Activated T-cell treated with anti-CD3 and anti-CD28 coated beads, Interleukin-2, amount 50 U/mL, for 48 hours (primary cell): ENCODE results near the gene PKDREJ.
"Not testable (repeated sequence)": the region's sequence is repeated elsewhere in the genome, so short reads cannot be mapped to it uniquely, and the experiment has no call there.

ENCODE experiments used
- DNase-seq, 2 experiments: peaks; one replicate each; pipeline ENCODE4 v3.0.0-alpha.2; 2020

The PKDREJ gene

DNA sequence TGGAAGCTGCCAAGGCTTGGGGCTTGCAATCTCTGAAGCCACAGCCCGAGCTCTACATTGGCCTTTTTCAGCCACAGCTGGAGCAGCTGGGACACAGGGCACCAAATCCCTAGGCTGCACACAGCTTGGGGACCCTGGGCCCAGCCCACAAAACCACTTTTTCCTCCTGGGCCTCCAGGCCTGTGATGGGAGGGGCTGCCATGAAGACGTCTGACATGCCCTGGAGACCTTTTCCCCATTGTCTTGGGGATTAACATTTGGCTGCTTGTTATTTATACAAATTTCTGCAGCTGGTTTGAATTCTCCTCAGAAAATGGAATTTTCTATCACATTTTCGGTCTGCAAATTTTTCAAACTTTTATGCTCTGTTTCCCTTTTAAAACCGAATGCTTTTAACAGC is 2.5 kb upstream of the PKDREJ start:
- not testable (repeated sequence) for DNase-seq

DNA sequence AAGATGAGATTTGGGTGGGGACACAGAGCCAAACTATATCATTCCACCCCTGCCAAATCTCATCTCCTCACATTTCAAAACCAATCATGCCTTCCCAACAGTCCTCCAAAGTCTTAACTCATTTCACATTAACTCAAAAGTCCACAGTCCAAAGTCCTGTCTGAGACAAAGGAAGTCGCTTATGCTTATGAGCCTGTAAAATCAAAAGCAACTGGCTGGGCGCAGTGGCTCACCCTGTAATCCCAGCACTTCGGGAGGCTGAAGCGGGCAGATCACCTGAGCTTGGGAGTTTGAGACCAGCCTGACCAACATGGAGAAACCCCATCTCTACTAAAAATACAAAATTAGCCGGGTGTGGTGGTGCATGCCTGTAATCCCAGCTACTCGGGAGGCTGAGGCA is 1.4 kb upstream of the PKDREJ start:
- not testable (repeated sequence) for DNase-seq

DNA sequence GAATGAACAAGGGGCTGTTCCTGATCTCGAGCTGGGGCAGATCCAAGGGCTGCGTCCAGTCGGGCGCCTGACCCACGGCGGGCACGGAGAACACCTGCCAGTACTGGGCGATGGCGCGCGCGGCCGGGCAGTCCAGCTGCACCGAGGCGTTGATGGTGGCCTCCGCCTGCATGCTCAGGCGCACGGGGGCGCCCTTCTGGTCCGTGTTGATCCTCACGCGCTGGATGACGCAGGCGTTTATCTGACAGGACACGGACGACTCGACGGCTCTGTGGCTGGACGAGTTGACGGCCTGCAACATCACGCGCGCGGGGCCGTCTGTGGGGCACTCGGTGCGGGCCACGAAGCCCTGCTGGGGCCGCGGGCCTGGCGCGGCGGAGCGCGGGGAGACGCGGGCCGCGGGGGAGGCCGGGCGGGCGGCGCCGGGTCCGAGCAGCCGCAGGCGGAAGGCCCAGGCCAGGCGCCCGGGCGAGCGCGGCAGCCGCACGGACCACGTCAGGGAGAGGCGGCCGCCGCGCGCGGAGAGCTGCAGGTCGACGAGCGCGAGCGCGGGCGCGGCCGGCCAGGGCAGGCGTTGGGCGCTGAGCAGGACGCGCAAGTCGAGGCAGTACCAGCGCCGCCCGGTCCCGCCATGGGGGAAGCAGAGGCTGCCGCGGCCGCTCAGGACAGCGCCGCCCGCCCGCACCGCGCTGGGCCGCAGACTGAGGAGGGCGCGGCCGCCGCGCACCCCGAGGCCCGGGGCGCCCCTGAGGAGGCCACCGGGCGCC is 511 bp downstream of the PKDREJ start:
- DNase-seq, result peak; percentile 46 to 62

DNA sequence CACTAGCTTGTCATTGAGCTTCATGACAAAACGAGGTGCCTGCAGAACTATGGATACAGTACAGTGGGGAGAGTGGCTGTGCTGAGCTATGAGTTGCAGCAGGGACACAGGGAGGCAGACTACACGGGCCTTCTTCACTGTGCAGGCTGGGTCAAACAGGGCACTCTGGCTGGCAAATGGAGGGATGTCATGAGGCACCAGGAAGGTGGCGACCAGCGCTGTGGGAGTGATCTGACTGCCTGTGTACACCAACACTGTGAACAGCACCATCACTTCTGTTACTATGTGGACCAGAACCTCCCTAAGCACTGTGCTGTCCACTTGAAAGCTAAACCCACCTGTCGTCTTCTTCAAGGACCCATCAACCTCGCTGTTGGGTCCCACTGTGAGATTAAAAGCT is 3.1 kb downstream of the PKDREJ start:
- DNase-seq, result no peak

DNA sequence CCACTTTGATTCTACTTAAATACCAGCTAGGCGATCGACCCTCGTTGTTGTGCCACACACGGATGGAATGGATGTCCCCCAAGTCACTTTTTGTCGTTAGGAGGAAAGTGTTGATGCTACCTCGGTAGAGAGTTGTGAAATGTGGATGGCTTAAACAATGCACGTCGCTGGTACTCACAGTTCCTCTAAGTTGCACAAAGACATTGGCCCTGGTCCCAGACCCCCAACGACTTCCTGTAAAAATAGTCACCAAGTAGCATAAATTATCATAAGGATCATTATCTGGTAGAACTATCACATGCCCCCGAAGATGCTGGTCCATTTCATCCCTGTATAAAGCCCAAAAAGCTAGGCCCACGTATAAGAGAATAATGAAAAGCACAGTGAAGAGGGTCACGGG is 3.8 kb downstream of the PKDREJ start:
- DNase-seq, result no peak

DNA sequence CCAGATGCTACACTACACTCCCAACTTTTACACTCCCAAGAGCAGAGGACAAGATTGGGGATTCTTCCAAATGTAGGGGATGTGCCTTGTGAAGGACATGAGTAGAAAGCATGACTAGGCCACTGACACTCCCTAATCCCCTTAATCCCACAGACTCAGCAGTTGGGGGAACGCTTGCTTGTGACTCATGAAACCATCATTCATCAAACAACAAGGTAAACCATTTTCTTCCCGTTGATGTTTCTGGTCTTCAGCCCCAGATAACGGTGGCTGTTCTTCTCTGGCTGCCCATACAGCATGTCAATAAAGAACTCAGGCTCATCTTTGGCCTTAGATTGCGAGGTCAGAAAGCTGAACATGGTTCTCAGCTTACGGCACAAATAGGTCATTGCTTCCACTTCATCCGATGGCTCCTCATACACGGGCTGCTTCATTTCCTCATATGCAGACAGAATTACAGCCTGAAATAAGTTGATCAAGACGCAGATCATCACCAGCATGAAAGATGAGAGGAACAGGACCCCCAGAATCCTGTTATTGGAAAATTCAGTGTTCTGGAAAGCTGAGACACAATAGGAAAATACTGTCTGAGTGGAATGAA is 6.7 kb downstream of the PKDREJ start:
- DNase-seq, result no peak

DNA sequence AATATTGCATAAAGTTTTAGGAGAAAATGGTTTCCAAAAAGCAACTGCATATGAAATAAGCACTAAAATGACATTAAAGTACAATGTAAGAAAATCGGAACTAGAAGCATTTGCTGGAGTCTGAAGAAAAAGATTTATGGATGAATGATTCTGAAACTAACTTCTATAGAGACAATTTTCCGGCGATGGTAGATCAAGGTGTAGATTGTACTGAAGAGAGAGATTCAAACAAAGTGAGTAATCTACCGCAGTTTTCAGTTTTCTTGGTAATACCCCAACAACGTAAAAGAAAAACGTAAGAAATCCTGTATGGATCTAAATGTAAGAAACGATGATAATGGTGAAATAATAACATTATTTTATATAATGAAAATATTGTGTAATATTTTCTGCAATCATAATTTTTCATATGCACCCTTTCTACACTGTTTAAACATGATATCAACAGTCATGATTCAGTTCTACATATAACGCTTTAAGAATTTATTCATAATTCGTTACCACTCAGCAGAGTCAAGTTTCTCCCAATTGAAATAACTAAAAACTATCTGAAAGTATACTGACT is 11.2 kb downstream of the PKDREJ start:
- no peak for DNase-seq

DNA sequence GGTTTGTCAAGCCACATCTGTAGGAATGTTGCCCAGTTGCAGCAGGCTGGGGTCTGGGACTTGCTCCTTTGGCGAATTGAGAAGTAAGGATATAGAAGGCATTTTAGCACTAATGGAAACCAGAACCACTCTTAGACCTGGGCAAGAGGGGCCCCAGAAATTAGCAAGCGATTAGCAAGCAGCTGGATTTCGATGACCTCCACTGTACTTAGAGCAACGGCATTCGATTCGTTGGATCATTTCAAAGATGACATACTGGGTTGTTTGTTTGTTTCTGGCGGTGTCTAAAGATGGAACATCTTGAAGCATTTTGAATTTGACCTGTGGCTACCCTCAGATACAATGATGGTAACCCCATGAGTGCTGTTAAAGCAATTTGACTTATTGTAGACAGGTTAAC is 11.9 kb downstream of the PKDREJ start:
- DNase-seq, result no peak

DNA sequence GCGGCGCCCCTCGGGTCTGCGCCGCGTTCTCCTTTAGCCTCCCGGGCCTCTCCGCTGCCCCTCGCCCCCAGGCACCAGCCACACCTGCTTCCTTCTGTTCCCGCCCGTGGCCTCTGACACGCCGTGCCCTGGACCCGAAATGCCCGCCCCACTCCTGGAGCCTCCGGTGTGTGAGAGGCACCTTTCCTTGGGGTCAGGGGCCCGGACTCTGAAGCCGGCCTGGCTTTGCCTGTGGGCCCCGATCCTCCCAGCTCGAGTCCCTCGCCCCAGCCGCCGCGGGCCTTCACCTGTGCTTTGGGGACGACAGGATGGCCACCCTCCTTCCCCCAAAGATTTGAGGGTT is 12.4 kb downstream of the PKDREJ start:
- DNase-seq, result peak in 1 of 2 experiments; percentile 46

DNA sequence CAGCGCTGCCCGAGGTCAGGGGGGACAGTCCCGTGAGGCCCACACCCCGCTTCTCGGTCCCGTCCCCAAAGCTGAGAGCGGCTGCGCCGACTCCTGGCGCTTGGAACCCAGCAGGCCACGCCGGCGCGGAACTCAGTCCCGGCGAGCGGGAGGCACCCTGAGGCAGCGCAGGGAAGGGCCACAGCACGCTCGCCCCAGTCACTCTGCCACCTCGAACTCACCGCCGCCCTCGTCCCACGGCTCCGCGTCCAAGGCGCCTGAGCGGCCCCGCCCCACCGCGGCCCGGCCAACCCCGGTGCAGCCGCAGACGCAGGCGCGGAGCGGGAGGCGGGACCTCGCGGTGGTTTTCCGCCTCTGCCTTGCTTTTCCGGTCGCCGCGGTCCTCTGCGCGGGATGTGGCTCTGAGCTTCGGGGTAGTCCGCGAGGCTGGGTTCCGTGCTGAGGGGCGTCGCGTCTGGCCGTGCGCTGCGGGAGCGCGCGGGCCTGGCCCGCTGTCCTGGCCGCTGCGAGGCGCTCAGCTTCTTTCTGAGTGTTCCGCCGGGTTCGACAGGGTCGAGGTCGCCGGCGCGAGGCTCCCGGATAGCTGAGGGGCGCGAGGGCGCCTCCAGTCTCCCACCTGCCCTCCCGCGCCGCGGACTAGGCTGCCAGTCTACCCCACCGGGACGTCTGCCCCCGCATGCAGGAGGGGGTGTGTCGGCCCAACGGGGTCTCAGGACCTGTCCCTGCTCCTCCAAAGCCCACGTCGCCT is 12.9 kb downstream of the PKDREJ start, which contains the start of gene CDPF1:
Gene CDPF1, minus strand, starts transcription at position 259 of the 748 bp plus-strand sequence. CDS start 2,009 bp downstream, outside the sequence.
- peak; percentile 93 to 96 for DNase-seq

DNA sequence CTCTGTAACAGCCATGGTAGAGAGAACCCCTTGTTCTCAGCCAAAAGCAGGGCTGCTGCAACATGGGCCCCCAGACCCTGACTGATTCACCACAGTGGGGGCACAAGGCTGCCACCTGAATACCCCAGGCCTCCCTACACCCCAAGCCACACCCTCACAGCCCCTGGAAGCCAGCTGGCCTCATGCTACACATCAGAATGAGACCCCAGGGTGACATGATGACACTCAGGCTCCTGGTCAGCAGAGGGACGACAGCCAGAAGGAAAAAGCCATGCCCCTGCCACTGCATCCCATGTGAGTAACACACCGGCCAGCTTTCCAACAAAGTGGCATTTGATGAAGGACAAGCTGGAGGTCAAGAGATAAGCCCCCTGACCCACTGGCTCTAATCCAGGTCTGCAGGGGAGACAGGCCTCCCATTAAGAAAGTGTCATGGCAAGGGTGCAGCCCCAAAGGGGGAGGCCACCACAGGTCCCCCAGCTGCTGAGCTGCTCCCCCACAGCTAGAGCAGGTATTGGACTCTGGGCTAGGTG is 15.6 kb downstream of the PKDREJ start:
- DNase-seq, result no peak

DNA sequence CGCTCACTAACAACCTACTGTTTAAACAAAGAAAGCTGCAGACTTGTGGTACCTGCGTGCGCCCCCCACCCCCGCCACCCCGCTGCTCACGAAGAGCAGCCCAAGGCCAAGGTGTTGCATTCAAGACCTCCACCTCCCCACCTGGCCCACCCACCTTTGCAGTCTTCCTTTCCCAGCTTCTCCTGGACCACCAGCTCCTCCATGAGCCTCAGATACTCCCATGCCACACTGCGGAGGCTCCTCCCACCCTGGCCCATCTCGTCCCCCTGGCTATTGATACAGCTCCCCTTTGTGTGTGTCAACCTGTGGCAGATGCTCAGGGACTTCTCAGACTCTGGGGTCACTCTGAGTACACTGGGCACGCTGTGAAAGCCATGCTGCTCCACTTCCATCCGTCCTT is 17.0 kb downstream of the PKDREJ start:
- DNase-seq, result no peak

DNA sequence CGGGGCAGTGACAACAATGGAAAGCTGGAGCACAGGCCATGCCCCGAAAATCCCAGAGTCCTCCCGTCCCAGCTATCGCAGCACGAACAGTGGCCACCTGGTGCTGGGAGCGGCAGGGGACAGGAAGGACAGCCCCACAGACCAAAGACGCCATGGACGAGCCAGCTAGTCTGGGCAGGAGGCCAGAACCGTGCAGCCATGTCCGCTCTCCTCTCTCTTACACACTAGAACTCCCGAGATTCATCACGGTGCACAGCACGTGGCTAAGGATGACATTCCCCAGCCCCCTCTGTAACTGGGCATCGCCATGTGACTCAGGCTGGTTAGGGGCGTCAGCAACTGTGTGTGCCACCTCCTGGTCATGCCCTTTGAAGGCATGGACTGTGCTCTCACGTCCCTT is 17.6 kb downstream of the PKDREJ start:
- no peak for DNase-seq

DNA sequence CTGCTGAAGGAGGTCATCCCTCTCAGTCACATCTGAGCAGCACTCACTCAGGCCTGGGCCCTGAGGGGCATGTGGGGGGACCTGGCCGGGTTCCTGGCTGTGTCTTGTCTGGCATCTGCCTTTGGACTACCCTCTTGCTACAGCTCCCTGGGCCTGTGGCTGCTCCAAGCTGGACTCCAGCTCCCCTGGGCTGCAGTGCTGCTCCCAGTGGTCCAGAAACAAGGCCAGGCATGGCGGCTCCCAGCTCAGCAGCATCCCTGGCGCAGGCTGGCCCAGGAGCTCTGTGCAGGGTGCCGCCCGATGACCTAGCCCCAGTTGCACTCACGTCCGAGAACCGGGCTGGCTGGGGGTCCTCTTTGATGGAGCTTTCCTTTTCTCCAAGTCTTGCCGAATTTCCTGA is 18.4 kb downstream of the PKDREJ start:
- DNase-seq, result no peak

DNA sequence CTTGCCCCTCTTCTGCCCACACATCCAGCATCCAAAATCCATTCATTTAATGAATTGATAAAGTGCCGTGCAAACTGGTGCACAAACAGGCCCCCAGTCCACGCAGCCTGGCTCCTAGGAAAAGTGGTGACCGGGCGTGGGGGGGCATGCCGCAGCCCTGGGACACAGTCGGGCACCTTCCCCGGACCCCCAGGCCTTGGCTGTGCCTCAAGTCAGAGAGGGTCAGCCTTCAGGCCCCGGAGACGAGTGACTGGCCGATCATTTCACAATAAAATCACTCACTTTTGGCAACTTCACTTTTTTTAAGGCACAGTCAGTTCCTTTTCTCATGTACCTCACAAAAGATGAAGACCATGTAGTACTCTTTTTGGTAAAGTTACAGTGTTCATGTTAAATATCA is 21.1 kb downstream of the PKDREJ start:
- DNase-seq, result no peak

DNA sequence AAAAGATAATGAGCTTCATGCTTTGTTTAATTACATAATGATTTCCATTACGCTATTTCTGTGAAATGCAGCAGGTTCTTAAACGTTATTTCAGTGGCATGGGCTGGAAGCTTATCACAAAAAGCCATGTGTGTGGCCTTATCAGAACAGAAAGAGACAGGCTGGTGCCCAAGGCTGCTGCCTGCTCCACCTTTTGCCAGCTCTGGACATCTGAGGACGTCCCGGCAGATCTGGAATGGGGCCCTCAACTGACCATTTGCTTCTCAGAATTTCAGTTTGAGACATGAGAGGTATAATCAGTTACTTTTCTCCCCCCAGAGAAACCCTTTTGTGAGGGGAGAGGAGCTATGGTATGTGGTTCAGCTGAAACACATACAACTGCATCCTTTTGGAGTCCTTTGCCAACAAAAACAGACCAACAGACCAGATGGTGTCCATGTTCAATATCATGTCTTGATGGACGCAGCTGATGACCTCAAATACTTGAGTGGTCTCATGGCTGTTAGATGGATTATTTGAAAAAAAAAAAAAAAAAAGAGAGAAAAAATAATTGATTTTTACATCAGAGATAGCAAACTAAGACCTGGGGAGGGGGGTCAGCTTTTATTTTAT is 21.6 kb downstream of the PKDREJ start:
- DNase-seq, result no peak

DNA sequence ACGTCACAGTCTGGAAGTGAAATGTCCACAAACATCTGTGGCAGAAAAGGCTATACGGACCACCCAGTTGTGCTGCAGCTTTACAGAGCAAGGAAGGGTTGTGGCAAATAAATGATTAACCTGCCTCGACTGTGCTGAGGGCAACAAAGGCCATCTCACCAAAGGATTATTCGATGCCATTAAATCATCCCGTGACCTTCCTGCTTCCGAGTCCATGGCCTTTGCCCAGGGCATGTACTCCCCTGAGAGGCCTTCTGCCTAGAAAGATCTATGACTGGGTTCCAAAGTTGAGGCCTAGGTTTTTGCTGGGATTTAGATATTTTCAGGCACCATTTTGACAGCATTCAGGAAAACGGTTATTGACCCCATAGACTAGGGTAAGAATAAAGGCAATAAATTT is 22.2 kb downstream of the PKDREJ start:
- DNase-seq, result no peak

DNA sequence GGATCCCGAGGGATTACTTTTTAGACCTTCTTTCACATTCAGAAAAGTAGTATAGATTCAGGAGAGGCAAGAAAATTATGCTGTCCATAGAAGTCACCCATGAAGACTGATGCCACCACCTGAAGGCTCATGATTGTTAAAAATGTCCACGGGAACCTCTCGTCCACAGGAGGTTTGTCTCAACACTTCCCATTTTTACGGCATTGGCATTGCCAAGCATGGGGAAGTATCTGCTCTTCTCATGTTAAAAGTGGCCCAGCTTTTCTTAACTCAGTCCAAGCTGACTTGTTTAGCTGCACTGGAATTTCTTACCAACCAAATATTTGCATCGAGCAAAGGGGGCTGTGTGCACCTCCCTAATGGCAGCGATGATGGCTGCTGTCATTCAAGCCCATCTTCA is 22.6 kb downstream of the PKDREJ start:
- no peak for DNase-seq

DNA sequence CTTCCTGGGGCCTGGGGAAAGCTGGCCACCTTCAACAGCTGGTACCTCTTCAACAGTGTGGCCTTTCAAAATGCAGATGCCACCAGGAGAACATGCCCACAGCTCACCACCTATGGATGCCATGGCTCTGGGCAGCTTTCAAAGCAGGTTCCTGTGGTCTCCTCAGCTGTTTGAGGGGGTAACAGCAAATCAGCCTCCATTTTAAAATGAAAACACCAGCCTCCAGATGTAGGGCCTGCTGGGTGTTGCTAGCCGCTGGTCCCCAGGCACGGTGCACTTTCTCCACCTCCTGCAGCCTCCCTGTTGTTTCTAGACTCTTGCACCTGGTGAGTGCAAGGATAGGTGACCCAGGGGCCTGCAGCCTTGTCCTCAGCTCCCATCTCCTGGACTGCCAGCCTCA is 23.1 kb downstream of the PKDREJ start:
- no peak for DNase-seq

DNA sequence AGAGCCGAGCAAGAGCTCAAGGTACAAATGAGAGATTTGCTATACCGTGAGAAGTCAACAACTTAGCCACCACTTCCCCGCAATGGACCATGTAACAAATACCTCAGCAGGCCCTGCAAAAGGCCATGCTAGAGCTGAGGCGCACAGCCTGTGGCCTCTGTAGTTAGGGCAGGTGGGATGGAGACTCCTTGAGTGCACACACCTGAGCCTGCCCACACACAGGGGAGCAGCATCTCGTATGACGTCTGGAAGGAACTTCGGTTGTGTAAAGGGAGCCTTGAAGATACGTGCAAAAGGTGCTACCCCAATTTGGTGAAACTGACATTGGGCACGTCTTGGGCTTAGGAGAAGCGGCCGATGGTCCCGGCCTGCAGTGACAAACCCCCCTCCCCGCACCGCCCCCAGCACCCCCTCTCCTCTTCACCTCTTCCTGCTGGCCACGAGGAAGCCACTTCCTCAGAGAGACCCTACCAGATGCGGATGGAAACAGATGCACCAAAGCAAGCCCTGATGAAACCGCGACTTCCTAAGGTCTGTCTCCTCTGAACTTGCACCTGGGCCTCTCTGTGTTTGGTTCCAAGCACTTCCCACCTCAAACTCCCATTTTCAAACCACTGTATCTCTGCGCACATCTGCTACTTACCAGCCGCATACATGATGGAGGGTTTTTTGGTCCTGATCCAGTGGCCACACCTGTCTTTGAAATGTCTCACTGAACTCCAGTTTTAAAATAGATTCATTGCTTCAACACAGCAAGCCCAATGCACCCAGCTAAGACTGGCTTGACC is 23.7 kb downstream of the PKDREJ start:
- no peak for DNase-seq

DNA sequence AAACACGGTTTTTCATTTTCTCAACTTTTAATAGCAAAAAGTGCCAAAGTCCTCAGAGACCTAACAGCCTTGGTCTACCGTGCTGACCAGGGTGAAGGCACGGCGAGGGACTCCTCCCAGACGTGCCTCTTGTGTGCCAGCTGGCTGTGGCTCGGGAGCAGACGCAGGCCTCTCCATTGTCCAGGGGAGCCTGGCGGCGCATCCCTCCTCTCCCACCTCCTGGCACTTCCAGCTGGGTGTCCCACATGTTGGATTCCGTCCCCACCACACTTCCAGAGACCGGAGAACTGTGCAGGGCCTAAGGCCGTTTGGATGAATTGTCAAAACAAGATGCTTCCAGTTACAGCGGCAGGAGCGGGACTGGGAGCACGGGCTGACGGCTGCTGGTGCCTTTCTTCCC is 24.6 kb downstream of the PKDREJ start:
- no peak for DNase-seq

DNA sequence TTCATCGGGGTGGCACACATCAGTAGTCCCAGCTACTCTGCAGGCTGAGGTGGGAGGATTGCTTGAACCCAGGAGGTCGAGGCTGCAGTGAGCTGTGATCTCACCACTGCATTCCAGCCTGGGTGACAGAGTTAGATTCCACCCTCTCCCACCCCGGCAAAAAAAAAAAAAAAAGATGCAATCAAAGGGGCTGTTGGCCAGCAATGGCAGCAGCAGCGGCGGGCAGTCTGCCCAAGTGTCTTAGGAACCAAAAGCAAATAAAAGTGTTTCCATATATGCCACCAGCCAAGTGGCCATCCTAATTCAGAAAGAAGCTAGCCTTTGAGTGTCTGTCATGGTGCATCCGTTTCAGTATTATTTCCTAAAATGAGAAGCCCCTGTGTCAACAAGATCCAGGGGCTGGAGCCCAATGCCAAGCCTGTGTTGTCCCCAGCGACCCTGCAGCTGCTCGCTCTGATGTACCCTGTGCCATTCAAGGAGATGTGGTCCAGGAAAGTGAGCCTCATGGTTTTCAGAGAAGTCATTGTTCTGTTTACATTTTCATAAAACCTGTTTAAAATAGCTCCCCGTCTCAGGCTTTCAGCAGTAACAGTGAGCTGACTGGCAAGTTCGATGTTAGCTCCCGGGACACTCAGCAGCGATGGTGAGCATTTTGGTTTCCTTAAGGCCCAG is 25.6 kb downstream of the PKDREJ start:
- no peak for DNase-seq
